Fibroblast of pulmonary artery (primary cell): ENCODE data around the gene HEXB.
"Not testable (repeated sequence)": the region's sequence is repeated elsewhere in the genome, so short reads cannot be mapped to it uniquely, and the experiment has no call there.

Experiments
- DNase-seq: peaks from one replicate; pipeline ENCODE4 v3.0.0-alpha.2; 2010; ENCODE audit warnings: low read depth
- H3K4me3 ChIP-seq: replicated peaks from 2 replicates; pipeline ENCODE4 v1.5.1; 2011; ENCODE audit warnings: low read depth, mild to moderate bottlenecking, control low read depth, low read length, moderate library complexity
- CTCF ChIP-seq: IDR thresholded peaks from 2 replicates; pipeline ENCODE4 v1.5.1; 2011; ENCODE audit warnings: mild to moderate bottlenecking, control low read depth, low read length, inconsistent platforms; ENCODE audit errors: missing control alignments

HEXB gene

GRCh38 chr5:74667396-74667795, 17.6 kb upstream of the HEXB start:
- no peak for TF ChIP-seq CTCF
- DNase-seq = no peak
- no peak overlapping the region for H3K4me3 ChIP-seq

- TF ChIP-seq CTCF = no peak
- DNase-seq = no peak
- no peak overlapping the region for H3K4me3 ChIP-seq
Measured at GRCh38 chr5:74669821-74670220, 15.2 kb upstream of the HEXB start.

- no peak for DNase-seq
- no peak for TF ChIP-seq CTCF
- H3K4me3 ChIP-seq = no peak overlapping the region
Measured at GRCh38 chr5:74670396-74671038, 14.5 kb upstream of the HEXB start.

GRCh38 chr5:74672215-74672877, 12.7 kb upstream of the HEXB start:
- no peak overlapping the region for H3K4me3 ChIP-seq
- no peak for DNase-seq
- TF ChIP-seq CTCF = no peak

- DNase-seq = peak; percentile 67
- TF ChIP-seq CTCF = peak; percentile 44
- H3K4me3 ChIP-seq = no peak overlapping the region
Measured at GRCh38 chr5:74673011-74673790, 11.8 kb upstream of the HEXB start.

GRCh38 chr5:74676466-74676865, 8.6 kb upstream of the HEXB start:
- not testable (repeated sequence) for DNase-seq, H3K4me3 ChIP-seq

GRCh38 chr5:74678123-74678522, 6.9 kb upstream of the HEXB start:
- H3K4me3 ChIP-seq = not testable (repeated sequence)

GRCh38 chr5:74679300-74679699, 5.7 kb upstream of the HEXB start:
- DNase-seq = not testable (repeated sequence)

More at GRCh38 chr5:74678123-74678522, 6.9 kb upstream of the HEXB start:
- not testable (repeated sequence) for DNase-seq

More at GRCh38 chr5:74679300-74679699, 5.7 kb upstream of the HEXB start:
- H3K4me3 ChIP-seq = not testable (repeated sequence)
